Measurements from ENCODE around the gene KDM5B.

The KDM5B gene

GRCh38 chr1:202770135-202770534 is 38.1 kb downstream of the KDM5B start:
- H3K36me3 ChIP-seq (ENCODE audit: control insufficient read depth, insufficient read depth, low read length): no peaks in the 10 kb centered on the region
- no peak overlapping the region for H3K4me3 ChIP-seq (replicated peaks; ENCODE audit: low read depth, low read length)
- H3K27me3 ChIP-seq (replicated peaks; ENCODE audit: control insufficient read depth, insufficient read depth, low read length): no peaks in the 10 kb centered on the region
- DNase-seq (ENCODE audit: extremely low read depth, insufficient read length): no peak
- TF ChIP-seq CTCF (IDR thresholded peaks at IDR 0.05; ENCODE audit: insufficient read depth, low read length, poor library complexity, severe bottlenecking): no peak

GRCh38 chr1:202765721-202766120 is 42.5 kb downstream of the KDM5B start:
- Histone ChIP-seq H3K36me3 (ENCODE audit: control insufficient read depth, insufficient read depth, low read length) (no peaks in the 10 kb centered on the region), H3K27me3 (replicated peaks; ENCODE audit: control insufficient read depth, insufficient read depth, low read length) (no peaks in the 10 kb centered on the region), H3K4me3 (replicated peaks; ENCODE audit: low read depth, low read length) (no peak overlapping the region)
- TF ChIP-seq CTCF (IDR thresholded peaks at IDR 0.05; ENCODE audit: insufficient read depth, low read length, poor library complexity, severe bottlenecking): no peak
- no peak for DNase-seq (ENCODE audit: extremely low read depth, insufficient read length)

- H3K27me3 ChIP-seq (replicated peaks; ENCODE audit: control insufficient read depth, insufficient read depth, low read length): no peaks in the 10 kb centered on the region
- no peak for TF ChIP-seq CTCF (IDR thresholded peaks at IDR 0.05; ENCODE audit: insufficient read depth, low read length, poor library complexity, severe bottlenecking)
- no peaks in the 10 kb centered on the region for H3K36me3 ChIP-seq (ENCODE audit: control insufficient read depth, insufficient read depth, low read length)
- no peak overlapping the region for H3K4me3 ChIP-seq (replicated peaks; ENCODE audit: low read depth, low read length)
- DNase-seq (ENCODE audit: extremely low read depth, insufficient read length): no peak
Measured at GRCh38 chr1:202762019-202762418, 46.2 kb downstream of the KDM5B start.

GRCh38 chr1:202760589-202760988 is 47.6 kb downstream of the KDM5B start:
- no peak for TF ChIP-seq CTCF (IDR thresholded peaks at IDR 0.05; ENCODE audit: insufficient read depth, low read length, poor library complexity, severe bottlenecking)
- Histone ChIP-seq H3K27me3 (replicated peaks; ENCODE audit: control insufficient read depth, insufficient read depth, low read length) (no peaks in the 10 kb centered on the region), H3K4me3 (replicated peaks; ENCODE audit: low read depth, low read length) (no peak overlapping the region), H3K36me3 (ENCODE audit: control insufficient read depth, insufficient read depth, low read length) (no peaks in the 10 kb centered on the region)
- DNase-seq (ENCODE audit: extremely low read depth, insufficient read length): no peak

GRCh38 chr1:202756391-202756790 is 51.8 kb downstream of the KDM5B start:
- Histone ChIP-seq H3K4me3 (replicated peaks; ENCODE audit: low read depth, low read length) (no peak overlapping the region), H3K36me3 (ENCODE audit: control insufficient read depth, insufficient read depth, low read length) (no peaks in the 10 kb centered on the region), H3K27me3 (replicated peaks; ENCODE audit: control insufficient read depth, insufficient read depth, low read length) (no peaks in the 10 kb centered on the region)
- no peak for TF ChIP-seq CTCF (IDR thresholded peaks at IDR 0.05; ENCODE audit: insufficient read depth, low read length, poor library complexity, severe bottlenecking)
- no peak for DNase-seq (ENCODE audit: extremely low read depth, insufficient read length)

- H3K27me3 ChIP-seq (replicated peaks; ENCODE audit: control insufficient read depth, insufficient read depth, low read length): no peaks in the 10 kb centered on the region
- H3K36me3 ChIP-seq (ENCODE audit: control insufficient read depth, insufficient read depth, low read length): no peaks in the 10 kb centered on the region
- DNase-seq (ENCODE audit: extremely low read depth, insufficient read length): no peak
- no peak for TF ChIP-seq CTCF (IDR thresholded peaks at IDR 0.05; ENCODE audit: insufficient read depth, low read length, poor library complexity, severe bottlenecking)
- no peak overlapping the region for H3K4me3 ChIP-seq (replicated peaks; ENCODE audit: low read depth, low read length)
Measured at GRCh38 chr1:202754293-202754692, 53.9 kb downstream of the KDM5B start.
